Activated CD8-positive, alpha-beta memory T cell treated with anti-CD3 and anti-CD28 coated beads for 24 hours (primary cell): ENCODE results near the gene FBXL20.
"Not testable (repeated sequence)": the region's sequence is repeated elsewhere in the genome, so short reads cannot be mapped to it uniquely, and the experiment has no call there.

Experiments
- DNase-seq: peaks from one replicate; pipeline ENCODE4 v3.0.0-alpha.2; 2020

Gene FBXL20, protein sequence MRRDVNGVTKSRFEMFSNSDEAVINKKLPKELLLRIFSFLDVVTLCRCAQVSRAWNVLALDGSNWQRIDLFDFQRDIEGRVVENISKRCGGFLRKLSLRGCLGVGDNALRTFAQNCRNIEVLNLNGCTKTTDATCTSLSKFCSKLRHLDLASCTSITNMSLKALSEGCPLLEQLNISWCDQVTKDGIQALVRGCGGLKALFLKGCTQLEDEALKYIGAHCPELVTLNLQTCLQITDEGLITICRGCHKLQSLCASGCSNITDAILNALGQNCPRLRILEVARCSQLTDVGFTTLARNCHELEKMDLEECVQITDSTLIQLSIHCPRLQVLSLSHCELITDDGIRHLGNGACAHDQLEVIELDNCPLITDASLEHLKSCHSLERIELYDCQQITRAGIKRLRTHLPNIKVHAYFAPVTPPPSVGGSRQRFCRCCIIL

GRCh38 chr17:39401412-39402243 lies at the start of gene FBXL20:
Gene FBXL20 (minus strand): TSS chr17:39401626. CDS start chr17:39401402, 224 bp downstream.
- DNase-seq, result peak; percentile 97

GRCh38 chr17:39450847-39451581 lies 49.6 kb upstream of the FBXL20 start, which contains the start of gene MED1:
Gene MED1 (minus strand): TSS chr17:39451263. CDS start chr17:39451062, 201 bp downstream.
- peak; percentile 92 for DNase-seq

- no peak for DNase-seq
These were observed 48.6 kb upstream of the FBXL20 start for GRCh38 chr17:39450051-39450450.

DNA sequence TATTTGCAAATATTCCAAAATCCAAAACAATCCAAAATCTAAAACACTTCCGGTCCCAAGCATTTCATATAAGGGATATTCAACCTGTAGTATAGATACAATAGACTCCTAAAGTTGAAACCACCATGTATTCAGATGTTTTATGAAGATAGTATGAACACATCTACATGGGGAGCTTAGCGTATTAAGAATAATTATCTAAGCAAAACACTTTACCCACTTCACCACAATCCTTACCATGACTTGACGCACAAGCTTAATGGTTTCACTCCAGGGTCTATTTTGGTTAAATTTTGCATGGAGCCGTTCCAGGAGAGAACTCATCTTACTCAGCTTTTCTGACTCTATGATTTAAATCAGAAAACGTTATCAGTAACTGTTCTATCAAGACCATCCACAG lies 46.1 kb upstream of the FBXL20 start:
- DNase-seq, result no peak

- no peak for DNase-seq
These were observed 41.9 kb upstream of the FBXL20 start for GRCh38 chr17:39443326-39443725.

- DNase-seq, result not testable (repeated sequence)
These were observed 38.4 kb upstream of the FBXL20 start for GRCh38 chr17:39439868-39440267.

DNA sequence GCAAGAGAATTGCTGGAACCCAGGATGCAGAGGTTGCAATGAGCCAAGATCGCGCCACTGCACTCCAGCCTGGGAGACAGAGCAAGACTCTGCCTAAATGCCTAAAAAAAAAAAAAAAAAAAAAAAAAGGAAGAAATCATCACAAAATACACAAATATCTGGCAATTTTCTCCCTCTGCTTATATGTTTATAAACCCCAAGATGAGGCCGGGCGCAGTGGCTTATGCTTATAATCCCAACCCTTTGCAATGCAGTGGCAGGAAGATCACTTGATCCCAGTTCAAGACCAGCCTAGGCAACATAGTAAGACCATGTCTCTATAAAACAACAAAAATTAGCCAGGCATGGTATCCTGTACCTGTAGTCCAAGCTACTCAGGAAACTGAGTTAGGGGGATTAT lies 28.2 kb upstream of the FBXL20 start:
- DNase-seq, result no peak

GRCh38 chr17:39416141-39416540 lies 14.7 kb upstream of the FBXL20 start:
- no peak for DNase-seq

DNA sequence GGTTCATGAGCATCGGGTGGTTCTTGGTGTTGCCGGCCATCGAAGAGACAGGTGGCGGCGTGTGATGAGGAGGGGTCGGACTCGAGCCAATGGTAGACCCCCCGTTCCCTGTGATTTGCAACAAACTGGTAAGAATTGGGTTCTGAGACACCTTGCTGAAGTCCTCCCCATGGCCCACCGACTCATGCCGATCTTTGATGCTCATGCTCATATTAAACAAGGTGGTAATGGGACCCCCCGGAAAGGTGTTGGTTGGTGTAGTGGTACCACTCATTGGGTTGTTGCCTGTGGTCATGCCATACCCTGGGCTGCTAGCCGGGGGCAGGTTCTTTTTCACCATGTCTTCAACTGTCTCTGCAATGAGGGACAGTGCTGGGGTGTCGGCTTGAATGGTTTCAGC lies 8.9 kb upstream of the FBXL20 start:
- peak; percentile 41 for DNase-seq

- DNase-seq, result no peak
These were observed 6.9 kb upstream of the FBXL20 start for GRCh38 chr17:39408360-39408759.

DNA sequence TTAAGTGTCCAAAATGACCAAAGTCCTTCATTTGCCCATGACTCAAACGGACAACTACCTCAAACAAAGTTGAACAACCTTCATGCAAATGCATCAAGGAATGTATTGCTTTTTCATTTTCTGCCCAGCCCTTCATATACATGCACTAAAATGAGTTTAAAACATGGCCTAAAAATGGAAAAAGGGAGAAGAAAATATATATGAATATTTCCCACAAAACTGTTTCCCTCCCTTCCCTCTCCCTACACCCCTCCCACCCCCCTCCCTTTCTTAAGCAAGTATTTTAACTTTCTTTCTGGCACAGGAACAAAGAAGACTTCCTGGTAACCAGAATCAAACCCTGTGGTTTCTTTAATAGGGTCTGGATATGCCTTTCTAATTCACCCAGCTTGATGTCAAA lies 5.5 kb upstream of the FBXL20 start:
- no peak for DNase-seq

GRCh38 chr17:39405436-39405835 lies 4.0 kb upstream of the FBXL20 start:
- DNase-seq, result no peak

DNA sequence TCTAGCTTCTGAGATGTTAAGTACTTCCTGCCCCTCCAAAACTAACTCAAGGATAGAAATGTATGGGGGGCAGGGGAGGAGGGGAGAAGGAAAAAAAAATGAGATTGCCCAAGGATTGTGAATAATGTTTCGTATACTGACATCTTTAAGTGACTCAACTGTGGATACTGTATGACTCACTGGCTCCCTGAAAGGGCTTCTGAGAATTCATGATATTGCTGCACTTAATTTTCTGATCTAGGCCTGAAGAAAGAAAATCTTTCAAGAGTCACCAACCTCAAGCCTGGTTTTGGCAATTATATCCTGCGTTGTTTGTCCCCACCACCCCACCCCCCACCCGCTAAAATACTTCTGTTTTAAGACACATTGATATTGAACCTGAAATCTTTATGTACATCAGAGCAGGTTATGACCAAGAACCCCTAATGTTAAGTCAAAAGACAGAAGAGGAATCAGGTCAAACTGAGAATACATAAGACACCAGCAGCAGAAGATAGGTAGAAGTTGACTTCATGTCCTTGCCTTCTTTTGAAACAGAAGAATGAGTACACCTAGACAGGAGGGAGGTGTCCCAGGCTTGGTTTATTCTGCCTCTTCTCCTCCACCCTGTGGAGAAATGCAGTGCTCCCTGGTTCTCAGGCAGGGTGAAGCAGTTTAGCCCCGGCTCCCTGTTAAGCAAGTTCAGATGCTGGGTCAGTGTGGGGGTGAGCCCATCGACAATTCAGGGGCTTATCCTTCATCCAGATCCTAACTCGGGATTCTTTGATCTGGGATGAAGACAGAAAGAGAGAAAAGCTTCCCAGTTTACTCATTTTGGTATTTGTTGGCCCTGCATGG lies 3.3 kb upstream of the FBXL20 start:
- no peak for DNase-seq

DNA sequence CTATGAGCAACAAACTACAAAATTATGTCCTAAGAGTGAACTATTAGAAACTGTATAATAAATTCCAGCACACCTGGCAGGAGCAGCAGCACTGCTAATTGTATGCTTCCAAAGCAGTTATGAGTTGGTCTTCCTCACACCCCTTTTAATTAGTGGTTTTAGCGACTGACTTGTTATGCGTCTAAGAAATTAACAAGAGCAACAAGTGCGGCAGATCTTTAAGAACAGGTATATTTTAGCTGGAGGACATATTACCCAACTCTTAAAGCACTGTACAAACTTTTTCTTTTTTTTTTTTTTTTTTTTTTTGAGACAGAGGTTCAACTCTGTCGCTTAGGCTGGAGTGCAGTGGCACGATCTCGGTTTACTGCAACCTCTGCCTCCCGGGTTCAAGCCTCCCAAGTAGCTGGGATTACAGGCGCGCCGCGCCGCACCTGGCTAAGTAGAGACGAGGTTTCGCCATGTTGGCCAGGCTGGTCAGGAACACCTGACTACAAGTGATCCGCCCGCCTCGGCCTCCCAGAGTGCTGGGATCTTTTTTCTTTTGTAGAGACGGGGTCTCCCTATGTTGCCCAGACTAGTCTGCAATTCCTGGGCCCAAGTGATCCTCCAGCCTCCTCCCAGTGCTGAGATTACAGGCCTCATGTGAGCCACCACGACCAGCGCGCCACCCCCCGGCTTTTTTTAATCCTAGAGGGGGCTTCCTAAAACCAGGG lies 1.6 kb upstream of the FBXL20 start:
- DNase-seq, result peak; percentile 55

GRCh38 chr17:39402244-39402889 lies 941 bp upstream of the FBXL20 start:
- peak; percentile 91 for DNase-seq

DNA sequence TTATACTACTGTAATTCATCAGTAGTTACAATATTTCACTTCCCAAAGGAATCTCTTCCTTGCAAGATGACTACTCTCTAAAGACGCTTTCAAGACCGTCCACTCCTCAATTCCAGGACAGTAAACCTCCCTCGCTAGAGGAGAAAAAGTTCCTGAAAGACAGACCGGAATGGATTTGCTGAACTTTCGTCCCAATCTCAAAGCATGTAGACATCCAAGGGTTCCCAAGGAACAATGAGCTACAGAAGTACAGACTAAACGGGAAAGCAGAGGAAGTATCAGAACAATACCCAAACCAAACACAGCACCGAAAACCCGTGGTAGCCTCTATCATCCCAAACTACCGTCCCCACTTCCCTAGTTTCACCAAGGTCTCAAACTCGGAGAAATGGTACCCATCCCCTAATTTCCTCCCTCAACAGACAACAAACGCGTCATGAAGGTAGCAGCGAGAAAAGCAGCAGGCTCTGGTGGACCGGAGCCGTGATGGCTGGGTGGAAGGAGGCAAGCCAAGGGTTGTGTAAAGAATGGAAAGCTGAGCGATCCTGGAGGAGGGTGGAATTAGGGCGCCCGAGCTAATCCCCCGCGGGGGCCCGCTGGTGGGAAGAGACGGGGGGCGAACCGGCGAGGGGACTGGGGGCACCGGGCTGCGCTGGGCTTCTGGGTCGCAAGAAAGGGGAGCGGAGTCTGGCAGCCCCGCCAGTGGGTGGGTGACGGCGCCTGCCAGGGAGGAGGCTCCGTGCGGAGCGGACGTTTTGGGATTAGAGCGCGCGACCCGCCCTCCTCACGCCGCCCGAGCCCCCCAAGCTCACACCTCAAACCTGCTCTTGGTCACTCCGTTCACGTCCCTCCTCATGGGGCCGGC lies 647 bp downstream of the FBXL20 start:
- DNase-seq, result no peak

DNA sequence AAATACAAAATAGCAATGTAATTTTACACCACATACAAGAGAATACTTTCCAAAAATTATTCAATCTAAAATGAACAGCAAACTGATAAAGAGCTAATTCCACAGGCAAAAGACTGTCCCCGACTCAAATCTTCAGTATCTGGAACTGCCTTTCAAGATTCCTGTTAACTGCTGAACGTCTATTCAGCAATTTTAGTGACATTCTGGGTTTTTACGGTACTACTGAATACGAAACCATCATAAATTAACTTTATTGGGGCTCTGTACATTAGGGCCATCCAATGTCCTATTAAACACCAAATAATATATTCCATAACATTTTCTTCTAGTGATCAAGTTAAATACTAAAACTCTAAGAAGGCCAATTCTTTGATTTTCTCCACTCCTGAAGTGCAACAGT lies 1.6 kb downstream of the FBXL20 start:
- no peak for DNase-seq

DNA sequence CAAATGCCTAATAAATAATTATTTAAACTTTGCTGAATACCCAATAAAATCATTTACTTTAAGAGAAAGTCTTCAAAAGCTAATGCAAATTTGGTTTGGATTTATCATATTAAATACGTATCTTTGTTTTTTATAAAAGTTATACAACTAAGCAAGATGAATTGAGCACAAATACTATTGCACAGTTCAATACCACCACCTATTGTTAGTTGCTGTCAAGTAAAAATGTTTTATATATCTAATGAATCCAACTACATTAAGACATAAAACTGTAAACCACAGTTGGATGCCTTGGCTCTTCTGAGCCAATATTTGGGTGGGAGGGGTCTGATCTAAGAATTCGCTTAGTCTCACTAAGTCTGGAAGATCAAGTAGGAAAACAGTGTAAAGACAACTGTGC lies 7.7 kb downstream of the FBXL20 start:
- DNase-seq, result no peak

- no peak for DNase-seq
These were observed 10.0 kb downstream of the FBXL20 start for GRCh38 chr17:39391448-39391847.

- DNase-seq, result no peak
These were observed 16.4 kb downstream of the FBXL20 start for GRCh38 chr17:39385040-39385439.
